PFSK-1 (cell line): Measurements from ENCODE around the gene PLEKHG4.

ENCODE experiments used
- POLR2AphosphoS5 ChIP-seq: IDR thresholded peaks from 2 replicates; pipeline ENCODE4 v1.6.1; 2012; ENCODE audit warnings: low read depth, mild to moderate bottlenecking, control low read depth, low read length, moderate library complexity
- REST ChIP-seq, 2 experiments: IDR thresholded peaks; 2 replicates each; pipeline versions ENCODE4 v1.6.1 to v1.8.0; 2011 to 2012; ENCODE audit warnings: low read depth in 2 of 2, low read length in 2 of 2, control low read depth in 1 of 2, inconsistent platforms in 1 of 2, mild to moderate bottlenecking in 1 of 2, moderate library complexity in 1 of 2; ENCODE audit not compliant: insufficient read depth in 1 of 2

- TF ChIP-seq POLR2AphosphoS5 (no peak), REST (IDR thresholded peaks at IDR 0.05; ENCODE audit: insufficient read depth in 1 of 2, low read depth in 2 of 2, low read length in 2 of 2) (no peak)
These were observed 11.2 kb upstream of the PLEKHG4 start for GRCh38 chr16:67268136-67268579.
